HG03095 (cell line): ENCODE measurements around the gene APOL1.
"Not testable (repeated sequence)": the region's sequence is repeated elsewhere in the genome, so short reads cannot be mapped to it uniquely, and the experiment has no call there.

Experiments used
- ATAC-seq: cut with Tn5 transposase; IDR thresholded peaks from one replicate; pipeline ENCODE4 v1.9.1; 2021; ENCODE audit warnings: moderate library complexity; ENCODE audit not compliant: unreplicated experiment

Gene APOL1

GRCh38 chr22:36224245-36224644, 28.7 kb upstream of the APOL1 start:
- ATAC-seq: no peak

- ATAC-seq: no peak
Measured at GRCh38 chr22:36225333-36225922, 27.5 kb upstream of the APOL1 start.

DNA sequence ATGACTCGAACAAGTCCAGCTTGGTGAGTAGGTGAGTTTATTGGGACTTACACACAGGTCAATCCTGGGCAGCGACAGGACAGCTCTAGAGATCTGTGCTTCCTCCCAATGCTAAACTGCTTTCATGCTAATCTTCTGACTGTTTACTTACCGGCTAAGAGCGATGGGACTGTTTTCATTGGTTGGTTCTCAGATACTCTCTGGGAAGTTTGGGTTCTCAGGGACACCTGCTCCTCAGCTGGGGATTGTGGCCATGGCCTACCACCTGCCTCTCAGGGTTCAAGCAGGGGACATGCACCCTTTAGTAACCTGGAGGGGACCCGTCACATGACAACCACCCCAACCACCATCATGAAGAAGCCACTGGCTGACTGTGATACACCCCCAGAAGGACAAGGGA, 26.7 kb upstream of the APOL1 start:
- ATAC-seq: no peak

DNA sequence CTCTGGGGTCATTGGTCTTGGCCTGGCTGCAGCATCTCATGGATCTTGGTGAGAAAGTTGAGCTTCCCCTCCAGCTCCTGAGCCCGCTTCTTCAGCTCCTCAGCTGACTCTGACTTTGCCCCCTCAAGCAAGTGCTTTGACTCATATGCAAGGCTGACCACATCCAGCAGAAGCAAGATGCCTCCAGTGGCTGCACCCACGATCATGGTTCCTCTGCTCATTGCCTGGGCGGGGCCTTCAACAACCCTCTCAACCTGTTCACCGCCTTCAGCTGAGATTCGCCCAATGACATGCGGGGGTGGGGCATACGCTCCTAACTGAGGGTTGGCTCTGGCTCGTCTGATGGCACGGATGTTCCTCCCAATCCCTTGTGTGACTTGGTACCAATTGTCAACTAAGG, 25.5 kb upstream of the APOL1 start:
- ATAC-seq: no peak

DNA sequence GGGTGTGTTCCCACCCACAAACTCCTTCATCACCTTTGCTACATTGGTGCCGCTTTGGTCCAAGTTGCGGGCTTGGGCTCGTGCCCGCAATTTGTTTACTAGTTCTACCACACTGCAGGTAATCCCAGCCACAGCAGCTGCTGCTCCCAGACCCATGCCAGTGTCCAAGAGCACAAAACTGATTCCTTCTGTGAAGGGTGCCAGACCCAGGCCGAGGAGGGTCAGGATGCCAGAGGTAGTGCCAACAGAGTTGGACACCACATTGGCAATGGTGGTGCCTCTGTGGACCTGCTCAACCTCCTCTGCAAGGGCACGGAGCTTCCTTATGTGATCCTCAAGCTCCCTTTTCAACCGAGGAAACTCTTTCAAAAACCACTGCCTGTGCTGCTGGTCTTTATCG, 25.1 kb upstream of the APOL1 start:
- no peak for ATAC-seq

GRCh38 chr22:36228369-36228768, 24.6 kb upstream of the APOL1 start:
- ATAC-seq: not testable (repeated sequence)

DNA sequence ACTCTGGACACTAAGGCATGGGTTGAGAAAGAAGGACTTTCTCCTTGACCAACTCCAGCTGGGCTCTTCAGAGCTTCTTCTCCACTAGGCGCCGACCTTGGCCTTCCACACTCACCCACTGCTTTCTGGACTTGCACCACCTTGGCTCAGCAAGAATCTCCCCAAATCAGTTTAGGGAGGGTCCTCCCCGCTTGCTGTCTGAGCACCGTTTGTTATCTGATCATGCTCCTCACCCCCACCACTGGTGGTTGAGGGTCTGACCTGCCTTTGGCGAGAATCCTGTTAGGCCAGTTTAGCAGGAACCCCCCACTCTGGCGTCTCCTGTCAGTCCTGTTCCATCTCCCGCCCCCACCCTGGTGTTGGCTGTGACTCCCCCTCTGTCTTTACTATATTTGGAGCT, 24.0 kb upstream of the APOL1 start:
- ATAC-seq: no peak

- ATAC-seq: not testable (repeated sequence)
Measured at GRCh38 chr22:36229649-36230048, 23.3 kb upstream of the APOL1 start.

DNA sequence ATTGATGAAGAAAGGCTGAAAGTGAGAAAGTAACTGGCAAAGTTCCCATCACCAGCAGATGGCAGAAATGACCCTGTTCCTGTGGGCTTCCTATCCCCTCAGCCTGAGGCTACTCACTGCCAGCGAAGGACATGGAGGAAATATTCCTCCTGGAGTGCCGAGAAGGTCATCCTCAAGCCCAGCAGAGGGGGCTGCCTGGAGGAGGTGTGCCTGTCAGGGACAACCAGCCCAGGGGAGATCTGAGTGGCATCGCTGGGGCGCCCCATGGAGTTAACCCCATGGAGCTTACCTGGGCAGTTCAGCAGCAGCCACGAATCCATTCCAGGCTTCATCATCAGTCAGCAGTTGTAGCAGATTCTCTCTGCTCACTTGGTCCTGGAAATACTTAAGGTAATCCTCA, 21.9 kb upstream of the APOL1 start:
- not testable (repeated sequence) for ATAC-seq

- ATAC-seq: no peak
Measured at GRCh38 chr22:36232715-36233401, 20.1 kb upstream of the APOL1 start.

DNA sequence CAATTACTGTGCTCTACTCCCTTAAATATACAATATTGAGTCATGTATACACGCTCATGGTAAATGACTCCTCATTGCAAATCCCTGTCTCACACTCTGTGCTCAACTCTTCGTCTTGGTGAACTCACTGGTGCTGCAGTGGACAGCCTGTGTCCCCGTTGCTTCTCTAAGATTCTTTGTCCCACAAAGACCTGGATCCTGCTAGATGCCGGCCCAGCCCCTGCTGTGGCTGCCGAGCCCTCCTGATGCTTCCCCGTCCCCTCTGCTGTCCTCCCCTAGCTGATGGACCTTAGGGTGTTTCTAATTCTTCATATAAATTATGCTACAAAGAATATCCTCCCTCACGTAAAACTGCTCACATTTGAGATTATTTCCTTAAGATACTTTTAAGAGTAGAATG, 19.1 kb upstream of the APOL1 start:
- ATAC-seq: no peak

DNA sequence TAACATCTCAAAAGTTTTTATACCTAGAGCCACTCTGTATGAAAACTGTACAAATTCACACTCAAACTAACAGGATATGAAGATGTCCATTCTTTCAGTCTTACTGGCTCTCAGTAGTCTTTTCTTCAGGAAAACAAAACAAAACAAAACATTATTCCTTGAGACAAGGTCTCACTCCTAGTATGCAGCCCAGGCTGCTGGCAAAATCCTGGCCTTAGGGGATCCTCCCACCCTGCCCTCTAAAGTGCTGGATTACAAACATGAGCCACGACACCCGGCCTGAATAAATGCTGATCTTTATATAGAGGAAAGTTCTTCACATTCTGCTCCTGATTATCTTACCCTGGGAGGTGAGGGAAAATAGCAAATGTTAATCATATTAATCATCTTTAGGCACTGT, 18.7 kb upstream of the APOL1 start:
- ATAC-seq: no peak

GRCh38 chr22:36234919-36235318, 18.0 kb upstream of the APOL1 start:
- ATAC-seq: no peak

DNA sequence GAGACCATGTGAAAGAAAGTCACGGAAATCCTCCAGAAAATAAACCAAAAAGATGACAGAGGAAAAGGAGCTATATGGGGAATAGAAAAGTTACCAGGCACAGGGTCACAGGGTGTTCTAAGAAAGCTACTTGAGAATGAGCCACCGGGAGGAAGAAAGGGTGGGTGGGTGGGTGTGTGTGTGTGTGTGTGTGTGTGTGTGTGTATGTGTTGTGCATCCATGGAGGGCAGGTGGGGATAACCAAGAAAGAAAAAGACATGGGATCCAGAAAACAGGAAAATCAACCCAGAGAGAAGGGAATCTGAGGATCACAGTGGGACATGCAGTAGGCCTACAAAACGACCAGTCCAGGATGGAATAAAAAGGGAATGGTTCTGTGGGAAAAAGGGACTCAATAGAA, 17.3 kb upstream of the APOL1 start:
- ATAC-seq: no peak

- no peak for ATAC-seq
Measured at GRCh38 chr22:36236388-36237319, 16.3 kb upstream of the APOL1 start.

DNA sequence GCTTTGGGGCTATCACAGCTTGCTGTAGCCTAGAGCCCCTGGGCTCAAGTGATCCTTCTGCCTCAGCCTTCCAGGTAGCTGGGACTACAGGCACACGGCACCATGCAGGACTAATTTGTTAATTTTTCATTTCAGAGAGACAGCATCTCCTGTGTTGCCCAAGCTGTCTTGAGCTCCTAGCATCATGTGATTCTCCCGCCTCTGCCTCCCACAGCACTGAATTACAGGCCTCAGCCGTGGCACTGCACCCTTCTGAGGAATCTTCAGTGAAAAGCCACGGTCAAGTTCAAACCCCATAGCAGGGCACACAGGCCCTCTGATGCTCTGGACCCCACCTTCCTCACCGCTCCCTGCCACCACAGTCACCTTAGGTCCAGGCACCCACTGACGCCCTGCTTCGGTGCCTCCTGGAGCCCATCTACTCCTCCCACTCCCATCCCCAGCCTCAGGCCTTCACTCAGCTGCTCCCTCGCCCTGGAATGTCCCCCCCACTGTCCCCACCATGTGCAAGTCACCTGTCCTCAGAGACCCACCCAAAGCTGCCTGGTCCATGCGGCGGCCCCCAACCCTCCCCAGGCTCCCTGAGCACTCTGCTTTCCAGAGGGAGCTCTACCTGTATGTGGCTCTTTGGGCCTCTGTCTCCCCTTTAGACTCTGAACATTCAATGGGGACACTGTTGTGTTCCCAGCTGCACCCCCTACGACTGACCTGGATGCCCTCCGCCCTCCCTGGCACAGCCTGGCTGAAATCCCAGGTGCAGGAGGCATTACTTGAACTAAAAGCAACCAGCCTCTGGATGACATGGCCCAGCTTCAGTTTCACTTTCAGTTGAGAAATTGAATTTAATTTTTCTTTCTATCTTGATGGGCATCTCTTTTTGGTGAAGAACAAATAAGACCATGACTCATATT, 15.2 kb upstream of the APOL1 start:
- no peak for ATAC-seq

DNA sequence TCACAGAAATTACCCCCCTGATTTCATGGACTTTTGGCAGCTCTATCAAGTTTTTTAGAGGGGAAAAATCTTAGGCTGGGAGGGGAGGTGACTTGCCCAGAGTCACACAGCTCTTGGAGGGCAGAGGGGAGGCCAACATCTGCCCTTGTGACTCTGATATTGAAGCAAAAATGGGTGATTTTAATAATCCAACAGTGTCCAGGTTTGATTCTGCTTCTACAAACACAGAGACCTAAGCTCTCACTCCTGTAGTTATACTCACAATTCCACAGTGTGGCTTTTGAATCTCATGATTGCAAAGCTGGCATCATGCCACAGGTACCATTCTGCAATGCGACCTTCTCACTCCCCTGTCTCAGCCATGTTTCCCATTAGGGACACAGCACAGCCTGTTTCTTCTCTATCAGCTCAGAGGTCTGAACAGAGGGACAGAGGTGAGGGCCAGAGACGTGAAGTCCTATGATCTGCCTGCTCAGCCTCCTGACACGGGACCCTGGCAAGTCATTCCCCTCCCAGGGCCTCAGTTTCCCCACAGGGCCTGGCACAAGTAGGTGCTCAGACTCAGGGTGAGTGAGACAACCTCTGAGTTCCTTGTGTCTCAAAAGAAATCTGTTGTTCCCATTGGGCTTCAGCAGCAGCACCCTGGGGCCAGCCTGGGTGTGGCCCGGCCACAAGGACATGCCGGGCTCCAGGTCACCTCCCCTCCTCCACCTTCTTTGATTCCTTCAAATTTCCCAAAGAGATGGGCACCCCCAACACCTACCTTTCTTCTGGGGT, 14.4 kb upstream of the APOL1 start:
- no peak for ATAC-seq

GRCh38 chr22:36239150-36239400, 13.9 kb upstream of the APOL1 start:
- peak; percentile 3 for ATAC-seq

GRCh38 chr22:36239401-36240171, 13.3 kb upstream of the APOL1 start, which contains the start of gene APOL2:
Gene APOL2 (minus strand): TSS chr22:36239527. CDS start chr22:36233162, 6,365 bp downstream.
- peak; percentile 92 for ATAC-seq
